HEK293T (cell line): Measurements from ENCODE around the gene ITPKA.
A peak's percentile ranks its signal among the peaks of the same experiment; 100 is the strongest.

Experiments
- CTCF ChIA-PET: fragments of 350-600 bp; formaldehyde crosslinking; extraction: SDS; loops from one replicate; lab custom pipeline; 2021; ENCODE audit warnings: antibody characterized with exemption, inconsistent platforms; lab: Yijun Ruan, JAX
- POLR2A ChIA-PET: fragments of 350-600 bp; formaldehyde crosslinking; extraction: SDS; loops from one replicate; lab custom pipeline; 2020; ENCODE audit warnings: antibody characterized with exemption, inconsistent platforms; lab: Yijun Ruan, JAX
- DNase-seq: peaks from one replicate; pipeline ENCODE4 v3.0.0; 2012; ENCODE audit warnings: mixed read lengths; ENCODE audit errors: extremely low spot score
- ARNT ChIP-seq: fragments of 450-650 bp; IDR thresholded peaks from 2 replicates; pipeline ENCODE4 v1.6.1; 2017; ENCODE audit warnings: mild to moderate bottlenecking
- BHLHE40 ChIP-seq: fragments of 450-650 bp; IDR thresholded peaks from 2 replicates; pipeline ENCODE4 v1.6.1; 2016; ENCODE audit warnings: mild to moderate bottlenecking, moderate library complexity, borderline replicate concordance
- CTBP1 ChIP-seq: fragments of 450-650 bp; IDR thresholded peaks from 2 replicates; pipeline ENCODE4 v1.6.1; 2016; ENCODE audit warnings: borderline replicate concordance
- ELF4 ChIP-seq: fragments of 450-650 bp; IDR thresholded peaks from 2 replicates; pipeline ENCODE4 v1.6.1; 2017; ENCODE audit warnings: antibody characterized with exemption
- FOXA1 ChIP-seq: fragments of 450-650 bp; IDR thresholded peaks from 2 replicates; pipeline ENCODE4 v1.6.1; 2016; ENCODE audit warnings: mild to moderate bottlenecking
- FOXK2 ChIP-seq: fragments of 450-650 bp; IDR thresholded peaks from 2 replicates; pipeline ENCODE4 v1.6.1; 2016; ENCODE audit warnings: mild to moderate bottlenecking
- FOXM1 ChIP-seq: fragments of 450-650 bp; IDR thresholded peaks from 2 replicates; pipeline ENCODE4 v1.6.1; 2017; ENCODE audit warnings: mild to moderate bottlenecking, borderline replicate concordance
- HDGF ChIP-seq: fragments of 450-650 bp; IDR thresholded peaks from 2 replicates; pipeline ENCODE4 v1.6.1; 2017; ENCODE audit warnings: antibody characterized with exemption, borderline replicate concordance
- L3MBTL2 ChIP-seq: fragments of 450-650 bp; conservative IDR thresholded peaks from 2 replicates; pipeline ENCODE4 v1.6.1; 2016; ENCODE audit warnings: mild to moderate bottlenecking
- LEF1 ChIP-seq: fragments of 450-650 bp; IDR thresholded peaks from 2 replicates; pipeline ENCODE4 v1.6.1; 2017; ENCODE audit warnings: mild to moderate bottlenecking, borderline replicate concordance
- NFRKB ChIP-seq: fragments of 450-650 bp; IDR thresholded peaks from 2 replicates; pipeline ENCODE4 v1.6.1; 2016; ENCODE audit warnings: mild to moderate bottlenecking, moderate library complexity
- PKNOX1 ChIP-seq: fragments of 450-650 bp; IDR thresholded peaks from 2 replicates; pipeline ENCODE4 v1.6.1; 2016
- SP1 ChIP-seq: fragments of 450-650 bp; IDR thresholded peaks from 2 replicates; pipeline ENCODE4 v1.6.1; 2017
- SUZ12 ChIP-seq: fragments of 450-650 bp; IDR thresholded peaks from 2 replicates; pipeline ENCODE4 v1.6.1; 2016; ENCODE audit warnings: mild to moderate bottlenecking
- TARDBP ChIP-seq: fragments of 450-650 bp; IDR thresholded peaks from 2 replicates; pipeline ENCODE4 v1.6.1; 2016
- ZNF384 ChIP-seq: fragments of 450-650 bp; IDR thresholded peaks from 2 replicates; pipeline ENCODE4 v1.6.1; 2016

ITPKA gene

DNA sequence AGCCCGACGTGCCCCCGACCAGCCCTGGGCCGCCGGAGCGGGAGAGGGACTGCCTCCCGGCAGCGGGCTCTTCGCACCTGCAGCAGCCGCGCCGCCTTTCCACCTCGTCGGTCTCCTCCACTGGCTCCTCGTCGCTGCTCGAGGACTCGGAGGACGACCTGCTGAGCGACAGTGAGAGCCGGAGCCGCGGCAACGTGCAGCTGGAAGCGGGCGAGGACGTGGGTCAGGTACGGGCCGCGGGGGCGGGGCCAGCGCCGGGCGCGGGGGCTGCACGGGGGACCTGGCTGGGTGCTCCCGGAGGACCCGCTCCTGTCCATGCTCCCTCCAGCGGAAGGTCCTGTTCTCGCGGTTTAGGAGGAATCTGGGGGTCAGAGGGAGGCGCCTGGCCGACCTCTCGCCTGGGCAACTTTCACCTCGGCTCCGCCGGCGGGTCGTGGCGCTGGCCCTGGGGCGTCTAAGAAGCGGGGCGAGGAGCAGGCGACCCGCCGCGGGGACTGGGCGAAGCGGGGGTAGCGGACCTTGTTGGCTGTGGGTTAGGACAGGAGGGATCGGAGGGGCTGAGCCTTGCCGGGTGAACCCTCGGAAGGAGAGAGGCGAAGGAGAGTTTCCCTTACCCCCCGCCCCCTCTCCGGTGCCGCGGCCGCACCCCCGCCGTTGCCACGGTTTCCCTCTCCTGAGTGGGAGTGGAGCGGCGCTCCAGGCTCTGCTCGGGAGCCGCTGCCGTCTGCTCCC, 682 bp downstream of the ITPKA start:
- peak; percentile 89 for TF ChIP-seq L3MBTL2
- no peak for TF ChIP-seq SP1
- TF ChIP-seq TARDBP = no peak
- POLR2A ChIA-PET = no interaction called here
- peak; percentile 41 for DNase-seq
- CTCF ChIA-PET = no interaction called here

- ChIA-PET POLR2A (no interaction called here), CTCF (no interaction called here)
- no peak for DNase-seq
- TF ChIP-seq FOXA1 = no peak
- no peak for TF ChIP-seq LEF1
- no peak for TF ChIP-seq TARDBP
- no peak for TF ChIP-seq BHLHE40
- no peak for TF ChIP-seq SP1
- TF ChIP-seq ARNT = no peak
- TF ChIP-seq SUZ12 = no peak
- no peak for TF ChIP-seq NFRKB
- TF ChIP-seq FOXK2 = no peak
- TF ChIP-seq ELF4 = no peak
- no peak for TF ChIP-seq PKNOX1
- no peak for TF ChIP-seq HDGF
- no peak for TF ChIP-seq L3MBTL2
- no peak for TF ChIP-seq FOXM1
- no peak for TF ChIP-seq CTBP1
Observed at GRCh38 chr15:41494922-41495735, 1.5 kb downstream of the ITPKA start.

DNA sequence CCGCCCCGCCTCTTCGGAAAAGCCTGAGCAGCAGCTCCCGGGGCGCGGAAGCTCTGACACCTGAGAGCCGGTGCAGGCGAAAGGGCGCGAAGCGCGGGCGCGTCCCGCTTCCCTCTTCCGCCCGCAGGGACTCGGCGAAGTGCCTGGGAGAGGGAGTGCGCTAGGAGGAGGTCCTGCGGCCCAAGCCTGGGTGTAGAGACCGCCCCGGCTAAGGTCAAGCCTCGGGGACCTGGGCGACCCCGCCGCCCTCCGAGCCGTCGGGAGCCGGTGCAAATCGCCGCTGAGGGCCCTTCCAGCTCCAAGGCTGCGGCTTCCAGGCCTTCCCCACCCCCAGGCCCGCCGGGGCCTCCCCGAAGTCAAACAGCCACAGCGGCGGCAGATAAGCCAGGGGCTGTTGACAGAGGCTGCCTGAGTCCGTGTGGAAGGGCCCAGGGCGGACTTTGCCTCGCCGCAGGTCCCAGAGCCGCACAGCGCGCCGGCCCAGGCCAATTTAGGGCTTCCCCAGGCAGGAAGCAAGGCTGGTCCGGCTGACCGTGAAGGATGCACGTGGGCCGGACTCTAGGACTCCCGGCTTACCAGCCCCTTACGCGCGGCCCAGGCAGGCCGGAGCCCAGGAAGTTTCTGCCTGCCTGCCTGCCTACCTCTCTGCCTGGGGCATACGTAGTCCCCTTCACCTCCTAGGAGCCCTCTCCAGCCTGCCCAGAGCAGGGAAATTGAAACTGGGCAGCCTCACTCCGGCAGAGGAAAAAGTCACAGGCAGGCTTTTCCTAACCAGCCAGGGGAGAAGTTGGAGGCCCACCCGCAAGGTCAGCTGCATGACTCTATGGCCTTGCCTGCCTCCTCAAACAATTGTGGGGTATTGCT, 2.3 kb downstream of the ITPKA start:
- TF ChIP-seq LEF1 = no peak
- no peak for TF ChIP-seq FOXA1
- no peak for TF ChIP-seq ELF4
- no peak for TF ChIP-seq NFRKB
- no peak for TF ChIP-seq SUZ12
- TF ChIP-seq ZNF384 = no peak
- TF ChIP-seq PKNOX1 = no peak
- no peak for TF ChIP-seq TARDBP
- no peak for TF ChIP-seq CTBP1
- no peak for TF ChIP-seq BHLHE40
- no peak for TF ChIP-seq HDGF
- no peak for TF ChIP-seq FOXK2
- no peak for TF ChIP-seq SP1
- TF ChIP-seq FOXM1 = no peak
- ChIA-PET CTCF (interaction anchor here (1.1 kb wide), 1 partner anchor 14 kb away, joined by 4 read pairs; no protein-coding TSS in a partner anchor), POLR2A (no interaction called here)
- no peak for DNase-seq

GRCh38 chr15:41498657-41499056, 5.0 kb downstream of the ITPKA start:
- no peak for DNase-seq
- TF ChIP-seq CTBP1 (no peak), BHLHE40 (no peak), ZNF384 (no peak), TARDBP (no peak), FOXK2 (no peak), NFRKB (no peak), L3MBTL2 (no peak), FOXA1 (no peak)
- ChIA-PET CTCF (no interaction called here), POLR2A (no interaction called here)

- ChIA-PET CTCF (no interaction called here), POLR2A (no interaction called here)
- TF ChIP-seq SP1 = no peak
- no peak for TF ChIP-seq ELF4
- no peak for TF ChIP-seq ZNF384
- no peak for TF ChIP-seq CTBP1
- TF ChIP-seq LEF1 = no peak
- no peak for TF ChIP-seq HDGF
- TF ChIP-seq FOXK2 = no peak
- TF ChIP-seq BHLHE40 = no peak
- no peak for TF ChIP-seq NFRKB
- TF ChIP-seq FOXA1 = no peak
- no peak for TF ChIP-seq ARNT
- no peak for TF ChIP-seq SUZ12
- TF ChIP-seq PKNOX1 = no peak
- TF ChIP-seq TARDBP = no peak
- TF ChIP-seq FOXM1 = no peak
- no peak for TF ChIP-seq L3MBTL2
- DNase-seq = no peak
Observed at GRCh38 chr15:41499109-41499851, 5.6 kb downstream of the ITPKA start.
